GM03348 (cell line): ENCODE data around the gene SDCBP2.
"Not testable (repeated sequence)": the region's sequence is repeated elsewhere in the genome, so short reads cannot be mapped to it uniquely, and the experiment has no call there.

Source experiments
- DNase-seq: peaks from one replicate; pipeline ENCODE4 v3.0.0; 2012; ENCODE audit warnings: low spot score

The SDCBP2 gene

DNA sequence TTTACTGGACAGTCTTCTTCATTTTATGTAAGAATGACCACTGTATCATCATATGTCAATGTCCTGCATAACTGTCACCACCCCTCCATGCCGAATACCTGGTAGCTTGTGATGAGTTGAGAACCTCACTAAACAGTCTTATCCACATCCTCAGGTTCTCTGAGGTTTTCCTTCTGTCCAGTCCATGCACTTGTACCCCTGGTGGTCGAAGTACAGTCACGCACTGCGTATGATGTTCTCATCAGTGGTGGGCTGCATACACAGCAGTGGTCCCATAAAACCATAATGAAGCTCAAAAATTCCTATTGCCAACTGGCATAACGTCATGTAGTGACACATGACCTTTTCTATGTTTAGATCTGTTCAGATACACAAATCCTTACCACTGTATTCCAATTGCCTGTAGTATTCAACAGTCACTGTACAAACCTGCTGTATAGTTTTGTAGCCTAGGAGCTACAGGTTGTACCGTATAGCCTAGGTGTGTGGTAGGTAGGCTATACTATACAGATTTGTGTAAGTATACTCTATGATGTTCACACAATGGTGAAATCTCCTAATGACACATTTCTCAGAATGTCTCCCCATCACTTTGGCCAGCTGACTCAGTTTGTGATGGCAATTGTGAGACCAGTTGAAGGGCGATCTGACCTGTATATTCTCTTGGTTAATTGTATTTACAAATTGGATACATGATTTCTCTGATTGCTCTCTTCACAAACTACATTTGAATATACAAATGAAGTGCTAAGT is 31.3 kb upstream of the SDCBP2 start:
- no peak for DNase-seq

DNA sequence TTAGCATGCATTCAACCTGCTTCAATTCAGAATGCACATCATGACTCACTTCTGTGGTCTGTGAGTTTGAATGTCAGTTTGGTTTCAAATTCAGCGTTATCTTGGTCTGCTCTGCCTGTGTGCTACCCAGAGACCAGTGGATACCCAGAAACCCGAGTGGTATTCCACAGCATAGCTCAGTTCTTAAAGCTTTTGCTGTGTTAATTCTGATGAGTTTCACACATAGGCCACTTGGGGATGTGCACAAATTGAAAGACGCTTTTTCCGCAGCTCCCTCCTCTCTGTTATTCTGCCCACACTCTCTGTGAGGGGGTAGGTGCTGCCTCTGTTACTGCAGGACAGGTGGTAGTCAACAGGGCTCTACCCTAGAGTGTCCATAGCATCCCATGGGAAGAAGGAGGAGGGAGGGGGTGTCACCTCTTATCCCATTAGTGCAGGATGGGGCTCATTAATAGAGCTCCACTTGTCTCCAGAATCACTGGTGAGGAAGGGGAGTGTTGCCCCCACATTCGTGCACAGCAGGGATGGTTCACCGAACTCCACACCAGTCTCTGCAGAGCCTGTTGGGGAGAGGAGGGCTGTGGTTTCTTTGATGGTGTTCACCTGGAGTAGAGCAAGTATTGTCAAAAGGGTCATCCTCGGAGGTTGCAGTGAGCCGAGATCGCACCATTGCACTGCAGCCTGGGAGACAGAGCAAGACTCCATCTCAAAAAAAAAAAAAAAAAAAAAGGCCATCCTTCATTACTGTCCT is 29.2 kb upstream of the SDCBP2 start:
- no peak for DNase-seq

DNA sequence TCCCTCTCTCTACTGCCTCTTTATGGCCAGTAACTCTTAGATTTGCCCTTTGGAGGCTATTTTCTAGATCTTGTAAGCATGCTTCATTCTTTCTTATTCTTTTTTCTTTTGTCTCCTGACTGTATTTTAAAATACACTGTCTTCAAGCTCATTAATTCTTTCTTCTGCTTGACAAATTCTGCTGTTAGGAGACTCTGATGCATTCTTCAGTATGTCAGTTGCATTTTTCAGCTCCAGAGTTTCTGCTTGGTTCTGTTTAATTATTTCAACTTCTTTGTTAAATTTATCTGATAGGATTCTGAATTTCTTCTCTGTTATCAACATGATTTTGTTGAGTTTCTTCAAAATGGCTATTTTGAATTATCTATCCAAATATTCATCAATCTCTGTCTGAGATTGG is 25.0 kb upstream of the SDCBP2 start:
- no peak for DNase-seq

DNA sequence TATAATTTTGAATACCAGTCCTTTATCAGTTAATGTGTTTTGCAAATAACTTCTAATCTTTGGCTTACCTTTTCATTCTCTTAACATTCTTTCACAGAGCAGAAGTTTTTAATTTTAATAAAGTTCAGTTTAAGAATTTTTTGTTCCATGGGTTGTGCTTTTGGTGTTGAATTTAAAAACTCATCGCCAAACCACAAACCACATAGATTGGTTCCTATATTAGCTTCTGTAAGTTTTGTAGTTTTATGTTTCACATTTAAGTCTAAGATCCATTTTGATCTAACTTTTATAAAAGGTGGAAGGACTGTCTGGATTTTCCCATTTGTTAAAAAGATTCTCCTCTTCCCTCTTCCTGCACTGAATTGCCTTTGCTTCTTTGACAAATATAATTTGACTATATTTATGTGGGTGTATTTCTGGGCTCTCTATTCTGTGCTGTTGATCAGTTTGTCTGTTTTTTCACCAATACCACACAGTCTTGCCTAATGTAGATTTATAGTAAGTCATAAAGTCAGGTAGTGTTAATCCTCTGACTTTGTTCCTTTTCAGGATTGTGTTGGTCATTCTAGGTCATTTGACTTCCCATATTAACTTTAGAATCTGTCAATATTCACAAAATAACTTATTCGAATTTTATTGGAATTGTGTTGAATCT is 17.5 kb upstream of the SDCBP2 start:
- DNase-seq = no peak

DNA sequence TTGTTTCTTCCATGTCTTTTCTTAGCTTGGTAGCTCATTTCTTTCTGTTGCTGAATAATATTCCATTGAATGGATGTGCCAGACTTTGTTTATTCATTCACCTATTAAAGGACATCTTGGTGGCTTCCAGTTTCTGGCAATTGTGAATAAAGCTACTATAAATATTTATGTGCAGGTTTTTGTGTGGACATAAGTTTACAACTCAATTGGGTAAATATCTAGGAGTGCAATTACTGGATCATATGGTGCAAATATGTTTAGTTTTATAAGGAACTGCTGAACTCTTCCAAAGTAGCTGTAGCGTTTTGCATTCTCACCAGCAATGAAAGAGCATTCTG is 16.8 kb upstream of the SDCBP2 start:
- DNase-seq = no peak

DNA sequence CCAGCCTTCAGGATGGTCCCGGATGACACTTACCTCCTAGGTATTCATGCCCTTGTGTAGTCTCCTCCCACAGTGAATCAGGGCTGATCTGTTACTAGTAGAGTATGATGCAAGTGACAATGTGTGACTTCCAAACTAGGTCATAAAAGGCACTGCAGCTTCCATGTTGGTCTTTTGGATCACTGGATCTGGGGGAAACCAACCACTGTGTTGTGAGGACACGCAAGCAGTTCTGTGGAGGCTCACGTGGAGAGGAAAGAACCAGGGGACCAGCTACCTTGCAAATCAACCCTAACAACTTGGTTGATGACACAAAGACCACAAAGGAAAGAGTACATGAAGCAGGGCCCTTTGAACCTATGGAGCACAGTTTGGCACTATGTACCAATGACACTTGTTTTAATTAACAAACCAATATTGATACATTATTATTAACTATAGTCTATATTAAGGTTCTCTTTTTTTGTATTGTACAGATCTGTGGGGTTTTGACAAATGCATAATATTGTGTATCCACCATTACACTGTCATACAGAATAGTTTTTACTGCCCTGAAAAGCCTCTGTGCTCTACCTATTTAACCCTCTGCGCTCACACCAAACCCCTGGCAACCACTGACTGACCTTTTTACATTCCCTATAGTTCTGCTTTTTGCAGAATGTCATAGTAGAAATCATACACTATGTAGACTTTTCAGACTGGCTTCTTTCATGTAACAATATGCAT is 16.3 kb upstream of the SDCBP2 start:
- no peak for DNase-seq

DNA sequence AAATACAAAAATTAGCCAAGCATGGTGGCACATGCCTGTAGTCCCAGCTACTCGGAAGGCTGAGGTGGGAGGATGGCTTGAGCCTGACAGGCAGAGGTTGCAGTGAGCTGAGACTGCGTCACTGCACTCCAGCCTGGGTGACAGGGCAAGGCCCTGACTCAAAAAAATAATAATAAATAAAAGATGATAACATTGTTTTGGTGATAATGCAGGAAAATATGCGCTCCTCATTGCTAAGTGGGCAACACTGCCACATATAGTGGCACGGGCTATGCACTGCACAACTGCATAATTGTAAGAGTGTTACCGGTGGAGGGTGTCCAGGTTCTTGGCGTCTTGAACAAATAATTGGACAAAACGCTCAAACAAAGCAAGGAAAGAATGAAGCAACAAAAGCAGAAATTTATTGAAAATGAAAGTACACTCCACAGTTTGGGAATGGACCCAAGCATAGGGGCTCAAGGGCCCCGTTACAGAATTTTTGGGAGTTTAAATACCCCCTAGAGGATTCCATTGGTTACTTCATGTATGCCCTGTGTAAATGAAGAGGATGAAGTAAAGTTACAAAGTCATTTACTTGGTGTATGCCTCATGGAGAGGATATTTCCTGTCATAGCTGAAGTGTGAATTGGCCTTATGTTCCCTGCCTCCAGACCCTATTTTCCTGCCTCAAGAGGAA is 14.6 kb upstream of the SDCBP2 start:
- DNase-seq = not testable (repeated sequence)

DNA sequence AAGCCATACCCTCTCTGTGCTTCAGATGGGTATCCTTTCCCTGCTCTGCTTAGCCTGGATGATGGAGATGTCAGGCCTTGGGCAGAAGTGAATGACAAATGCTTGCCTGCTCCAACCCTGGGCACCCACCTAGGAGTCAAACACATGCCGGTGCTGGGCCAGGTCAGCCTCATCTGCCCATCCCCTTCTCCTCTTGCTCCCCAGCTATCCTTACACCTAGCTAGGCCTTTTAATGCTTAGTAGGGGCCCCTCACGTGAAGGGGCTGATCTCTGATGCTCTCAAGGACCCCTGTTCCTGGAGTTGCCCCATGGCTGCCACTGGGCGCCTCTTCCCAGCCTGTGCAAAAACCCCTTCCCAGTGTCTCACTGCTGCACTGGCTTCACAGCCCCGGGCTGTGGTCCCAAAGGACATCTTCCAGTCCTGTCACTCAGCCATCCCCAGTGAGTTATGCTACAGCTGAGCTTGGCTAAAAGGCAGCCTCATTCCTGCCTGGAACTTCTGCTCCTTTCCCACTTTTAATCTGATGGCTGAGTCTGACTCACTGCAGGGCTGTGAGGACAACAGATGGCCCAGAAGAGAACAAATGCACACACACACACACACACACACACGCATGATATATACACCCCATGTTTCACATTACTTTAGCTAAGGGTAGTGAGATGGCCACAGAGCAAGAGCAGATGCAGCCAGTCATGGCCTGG is 12.8 kb upstream of the SDCBP2 start:
- DNase-seq = peak; percentile 56

DNA sequence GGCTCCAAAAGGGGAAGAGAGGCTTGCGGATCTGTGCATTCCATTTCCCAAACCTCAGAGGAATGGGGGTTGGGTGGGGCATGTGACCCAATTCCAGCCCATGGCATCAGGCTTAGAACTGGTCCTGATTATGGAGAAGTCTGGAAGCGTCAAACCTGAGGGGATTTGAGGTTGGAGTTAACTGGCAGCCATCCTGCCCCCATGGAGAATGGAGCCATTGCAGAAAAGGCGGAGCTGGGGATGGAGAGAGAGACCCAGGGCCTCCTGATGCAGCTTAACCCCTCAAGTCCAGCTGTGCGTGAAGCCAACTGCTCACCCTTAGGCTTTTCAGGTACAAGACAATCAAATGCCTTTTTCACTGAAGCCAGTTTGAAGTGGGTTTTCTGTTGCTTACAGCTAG is 9.9 kb upstream of the SDCBP2 start:
- DNase-seq = no peak

DNA sequence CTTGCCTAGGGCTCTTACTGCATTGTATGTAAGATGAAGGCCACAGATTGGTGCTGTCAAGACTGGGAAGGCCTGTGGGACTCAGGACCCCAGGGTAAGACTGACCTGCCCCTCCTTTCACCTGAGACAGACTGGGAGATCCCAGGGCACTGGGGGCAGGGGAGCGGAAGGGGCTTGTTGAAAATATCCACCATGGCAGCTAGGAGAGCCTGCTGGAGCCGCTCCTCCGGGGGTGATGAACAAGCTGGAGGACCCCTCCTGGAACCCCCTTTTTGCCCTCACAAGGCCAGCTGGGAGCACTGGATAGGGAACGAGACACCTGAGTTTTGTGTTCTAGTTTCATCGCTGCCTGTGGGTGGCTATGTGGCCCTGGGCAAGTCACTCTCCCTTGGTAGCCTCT is 9.2 kb upstream of the SDCBP2 start:
- DNase-seq = no peak

DNA sequence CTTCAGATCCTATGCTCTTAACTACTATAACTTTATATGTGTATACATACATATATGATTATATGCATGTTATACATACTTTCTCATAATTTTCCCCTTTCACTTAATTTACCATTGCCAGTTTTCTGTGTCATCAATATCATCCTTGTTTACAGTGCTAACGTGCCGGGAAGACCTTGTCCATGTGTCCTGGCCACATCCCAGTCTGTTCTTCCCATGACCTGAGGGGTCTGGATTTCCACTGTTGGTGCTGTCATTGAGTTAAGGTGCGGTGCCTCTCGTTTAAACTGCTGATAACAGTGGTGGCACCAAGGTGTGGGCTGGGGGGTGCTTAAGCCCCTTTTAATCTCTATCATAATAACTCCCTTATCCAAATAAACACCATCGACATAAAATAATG is 8.5 kb upstream of the SDCBP2 start:
- no peak for DNase-seq

DNA sequence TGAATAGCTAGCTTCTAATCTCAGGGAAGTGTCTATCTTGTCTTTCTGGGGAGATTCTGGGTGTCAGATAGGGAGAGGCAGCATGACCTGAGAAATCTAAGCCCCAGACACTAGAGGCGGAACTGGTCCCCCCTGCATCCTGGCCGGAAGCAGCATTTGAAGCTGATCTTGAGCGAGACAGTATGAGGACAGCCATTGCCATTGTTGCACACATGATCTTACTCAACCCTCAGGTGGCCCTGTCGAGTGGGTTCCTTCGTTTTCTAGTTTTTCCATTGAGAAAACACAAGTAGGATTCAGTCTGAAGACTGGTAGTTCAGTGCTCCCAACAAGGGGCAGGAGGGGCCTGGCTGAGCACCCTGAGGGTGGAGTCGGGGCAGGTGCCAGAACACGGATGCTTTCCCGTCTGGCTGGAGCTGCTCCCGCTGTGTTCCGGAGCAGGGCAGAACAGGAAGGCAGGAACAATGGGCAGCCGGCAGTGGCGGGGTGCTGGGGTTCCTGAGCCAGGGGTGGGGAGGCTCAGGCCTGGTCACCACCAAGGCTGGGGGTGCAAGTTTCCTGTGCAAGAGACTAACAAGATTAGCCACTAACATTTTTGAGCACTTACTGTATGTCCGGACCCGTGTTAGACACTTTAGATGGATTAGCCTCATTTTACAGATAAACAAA is 7.9 kb upstream of the SDCBP2 start:
- DNase-seq = peak; percentile 67

DNA sequence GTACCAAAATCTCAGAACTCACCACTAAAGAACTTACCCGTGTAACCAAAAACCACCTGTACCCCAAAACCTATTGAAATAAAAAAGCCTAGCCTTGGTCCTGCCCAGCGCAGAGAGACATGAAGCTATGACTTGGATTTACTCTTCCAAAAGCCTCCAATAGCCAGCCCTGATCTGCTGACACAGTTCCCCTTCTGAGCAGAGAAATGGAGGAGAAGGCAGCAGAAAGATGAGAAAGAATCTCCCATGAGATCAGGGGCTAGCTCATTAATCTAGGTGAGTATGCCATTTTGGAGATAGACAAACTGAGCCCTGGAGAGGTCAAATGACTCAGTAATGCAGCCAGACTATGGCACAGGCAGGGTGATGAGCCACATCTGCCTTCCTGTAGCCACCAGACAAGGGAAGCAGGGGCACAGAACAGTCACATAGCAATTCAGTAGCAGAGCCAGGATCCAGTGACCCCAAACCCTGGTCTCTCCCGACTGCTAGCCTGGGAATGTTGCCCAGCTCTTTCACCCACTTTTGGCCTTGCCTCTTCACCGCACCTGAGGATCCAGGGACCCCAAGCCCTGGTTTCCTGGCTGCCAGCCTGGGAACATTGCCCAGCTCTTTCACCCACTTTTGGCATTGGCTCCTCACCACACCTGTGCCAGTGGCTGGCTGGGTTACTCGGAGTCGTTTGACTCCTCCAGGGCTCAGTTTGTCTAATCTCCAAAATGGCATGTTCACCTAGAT is 7.2 kb upstream of the SDCBP2 start:
- DNase-seq = no peak

DNA sequence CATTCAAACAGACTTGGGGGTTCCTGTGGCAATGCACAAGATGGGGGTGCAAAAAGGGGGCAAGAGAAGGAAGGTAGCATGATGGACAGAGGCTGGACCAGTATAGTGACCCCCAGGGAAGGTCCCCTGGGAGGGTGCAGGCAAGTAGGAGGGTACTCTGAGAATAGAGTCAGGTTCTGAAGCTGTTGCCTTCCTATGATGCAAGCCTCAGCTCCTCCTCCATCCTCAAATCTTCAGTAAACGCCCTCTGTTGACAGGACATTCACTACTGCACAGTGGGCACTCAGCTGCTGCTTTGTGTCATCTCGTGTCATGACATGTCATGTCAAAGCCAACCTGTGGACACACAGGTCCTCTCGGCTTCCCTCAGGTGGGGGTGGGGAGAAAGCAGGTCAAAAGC is 5.8 kb upstream of the SDCBP2 start:
- DNase-seq = no peak

DNA sequence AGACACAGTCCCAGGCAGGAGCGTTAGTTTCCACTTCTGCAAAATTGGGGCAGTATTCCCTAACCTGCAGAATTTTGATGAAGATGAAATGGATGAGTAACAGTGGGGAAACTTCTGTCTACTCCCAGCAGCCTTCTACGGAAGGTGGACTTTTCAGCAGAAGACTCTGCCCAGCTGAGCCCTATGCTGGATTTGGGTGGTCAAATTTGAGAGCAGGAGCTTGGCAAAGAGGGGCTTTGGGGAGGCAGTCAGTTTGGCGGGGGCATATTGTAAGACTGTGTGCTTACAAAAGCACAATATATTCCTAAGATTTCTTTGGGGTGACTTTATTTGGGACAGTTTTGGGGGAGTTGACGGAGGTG is 5.4 kb upstream of the SDCBP2 start:
- no peak for DNase-seq

DNA sequence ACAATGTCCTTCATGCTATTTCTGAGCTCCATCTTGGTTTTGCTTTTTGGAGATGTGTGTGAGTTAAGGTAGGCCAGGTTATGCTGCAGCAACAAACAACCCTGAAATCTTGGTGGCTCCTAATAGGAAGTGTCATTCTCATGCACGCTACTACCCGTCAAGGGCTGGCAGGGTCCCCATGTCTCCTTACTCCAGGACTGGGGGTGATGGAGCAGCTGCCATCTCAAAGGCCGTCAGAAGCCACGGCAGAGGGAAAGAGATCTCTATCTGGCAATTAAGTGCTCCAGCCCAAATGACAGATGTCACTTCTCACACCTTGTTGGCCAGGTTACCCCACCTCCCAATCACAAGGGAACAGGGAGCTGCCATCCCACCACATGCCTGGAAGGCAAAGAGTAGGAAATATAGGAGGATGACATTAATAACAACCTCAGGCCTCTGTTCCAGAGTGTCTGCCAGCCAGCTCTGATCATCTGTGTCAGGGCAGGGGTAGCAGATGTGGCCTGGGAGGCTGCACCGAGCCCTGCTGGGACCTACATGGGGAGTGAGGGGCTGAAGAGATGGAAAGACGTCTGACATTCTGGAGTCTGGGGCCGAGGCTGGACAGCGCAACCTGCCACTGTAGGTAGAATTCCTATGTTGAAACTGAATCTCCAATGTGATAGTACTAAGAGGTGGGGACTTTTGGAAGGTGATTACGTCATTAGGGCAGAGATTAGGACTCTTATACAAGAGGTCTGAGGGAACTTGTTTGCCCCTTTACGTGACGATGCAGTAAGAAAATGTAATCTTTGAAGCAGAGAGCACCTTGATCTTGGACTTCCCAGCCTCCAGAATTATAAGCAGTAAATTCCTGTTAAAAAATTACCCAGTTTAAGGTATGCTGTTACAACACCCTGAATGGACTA is 4.8 kb upstream of the SDCBP2 start:
- no peak for DNase-seq

DNA sequence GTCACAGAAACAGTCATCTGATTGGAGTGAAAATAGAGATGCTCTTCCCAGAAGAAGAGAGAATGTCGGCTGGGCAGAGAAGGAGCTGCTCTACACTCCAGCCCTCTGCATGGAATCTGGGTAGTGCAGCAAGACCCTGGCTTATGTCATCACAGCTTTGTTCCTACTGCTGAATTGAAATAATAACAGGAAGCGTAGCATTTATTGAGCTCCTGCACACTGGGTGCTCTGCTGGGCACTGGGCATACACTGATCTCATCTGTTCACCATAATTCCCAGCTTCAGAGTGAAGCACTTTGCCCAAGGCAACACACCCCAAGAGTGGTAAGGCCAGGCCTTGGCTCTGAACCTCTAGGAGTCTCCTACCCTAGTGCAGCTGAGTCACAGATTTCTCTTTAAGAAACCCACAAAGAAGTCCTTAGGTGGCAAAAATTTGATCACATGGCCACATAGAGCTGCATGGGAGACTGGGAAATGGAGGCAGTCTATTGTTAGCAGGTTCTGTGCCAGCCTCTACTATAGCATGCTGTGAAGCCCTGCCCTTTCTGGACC is 3.9 kb upstream of the SDCBP2 start:
- DNase-seq = no peak

DNA sequence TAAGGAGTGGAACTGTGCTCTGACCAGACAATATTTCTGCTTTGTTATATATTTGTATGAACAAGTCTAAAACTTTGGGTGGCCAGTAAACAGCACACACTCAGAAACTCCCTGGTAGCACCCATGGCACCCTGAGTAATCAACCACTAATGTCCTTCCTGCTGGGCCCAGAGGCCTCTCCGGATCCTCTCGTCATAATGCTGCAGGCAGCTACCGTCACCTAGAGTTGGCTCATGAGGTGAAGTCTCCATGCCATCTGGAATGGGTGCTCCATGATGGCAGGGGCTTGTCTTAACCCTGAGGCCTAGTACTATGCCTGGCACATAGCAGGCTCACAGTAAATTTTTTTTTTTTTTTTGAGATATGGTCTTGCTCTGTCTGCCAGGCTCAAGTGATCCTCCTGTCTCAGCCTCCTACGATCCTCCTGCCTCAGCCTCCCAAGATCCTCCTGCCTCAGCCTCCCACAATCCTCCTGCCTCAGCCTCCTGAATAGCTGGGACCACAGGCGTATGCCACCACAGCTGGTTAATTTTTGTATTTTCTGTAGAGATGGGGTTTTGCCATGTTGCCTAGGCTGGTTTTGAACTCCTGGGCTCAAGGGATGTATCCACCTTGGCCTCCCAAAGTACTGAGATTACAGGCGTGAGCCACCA is 3.0 kb upstream of the SDCBP2 start:
- no peak for DNase-seq
